Caco-2 (cell line): ENCODE data around the gene FAM83F. TPM values are rescaled to one million over a fixed set of nuclear protein-coding genes. Genes with fewer than 3 reads are reported as not detected.

Source experiments
- BruUV-seq: library from RNA; stranded (reverse); fragments of 400-500 nt; replicated peaks from 2 replicates; lab custom pipeline; 2021; lab: Mats Ljungman, UMichigan
- CTCF ChIA-PET: fragments of 300-600 bp; sonication (Branson Sonifier 250); formaldehyde crosslinking; loops from one replicate; lab custom pipeline; 2022; ENCODE audit warnings: antibody characterized with exemption; lab: Charles Lee
- POLR2A ChIA-PET: fragments of 300-600 bp; sonication (Branson Sonifier 250); formaldehyde crosslinking; loops from one replicate; lab custom pipeline; 2022; ENCODE audit warnings: antibody characterized with exemption; lab: Charles Lee
- DNase-seq, 2 experiments: peaks; one replicate each; pipeline versions ENCODE4 v3.0.0 to v3.0.0-alpha.2; 2020 to 2022
- H3K27me3 ChIP-seq: replicated peaks from 2 replicates; pipeline ENCODE4 v1.6.0; 2011; ENCODE audit warnings: low read length; ENCODE audit not compliant: control insufficient read depth, insufficient read depth
- H3K36me3 ChIP-seq: 2 replicates; pipeline ENCODE4 v1.5.1; 2011; ENCODE audit warnings: low read length; ENCODE audit not compliant: control insufficient read depth, insufficient read depth
- H3K4me1 ChIP-seq: fragments of 250-450 bp; sonication (Bioruptor Pico); 2 replicates; pipeline ENCODE4 v1.5.1; 2020; ENCODE audit warnings: mild to moderate bottlenecking
- H3K4me3 ChIP-seq: 2 replicates; pipeline ENCODE4 v1.5.1; 2011; ENCODE audit warnings: low read depth, mild to moderate bottlenecking, control low read depth, low read length
- H3K9me3 ChIP-seq: fragments of 250-450 bp; sonication (Bioruptor Pico); 2 replicates; pipeline ENCODE4 v1.5.1; 2020; ENCODE audit warnings: mild to moderate bottlenecking, moderate library complexity
- H3K27ac Mint-ChIP-seq: one replicate; pipeline ENCODE4 v1.8.0; 2022; ENCODE audit warnings: mixed read lengths; ENCODE audit not compliant: unreplicated experiment
- H3K27me3 Mint-ChIP-seq: one replicate; pipeline ENCODE4 v1.8.0; 2022; ENCODE audit warnings: mixed read lengths; ENCODE audit not compliant: insufficient read depth, unreplicated experiment
- H3K36me3 Mint-ChIP-seq: one replicate; pipeline ENCODE4 v1.8.0; 2022; ENCODE audit warnings: mild to moderate bottlenecking, mixed read lengths; ENCODE audit not compliant: insufficient read depth, unreplicated experiment
- H3K4me1 Mint-ChIP-seq: one replicate; pipeline ENCODE4 v1.8.0; 2022; ENCODE audit warnings: low read depth, mixed read lengths; ENCODE audit not compliant: unreplicated experiment
- H3K4me3 Mint-ChIP-seq: one replicate; pipeline ENCODE4 v1.8.0; 2022; ENCODE audit warnings: mild to moderate bottlenecking, moderate library complexity, mixed read lengths; ENCODE audit not compliant: unreplicated experiment
- H3K9me3 Mint-ChIP-seq: one replicate; pipeline ENCODE4 v1.8.0; 2022; ENCODE audit warnings: mixed read lengths; ENCODE audit not compliant: unreplicated experiment
- CTCF ChIP-seq, 2 experiments: fragments of 200-600 bp in 1 of 2; IDR thresholded peaks; 1 replicate in 1 of 2; 2 replicates in 1 of 2; pipeline versions ENCODE4 v1.5.1 to v1.8.0; 2011 to 2022; ENCODE audit warnings: antibody characterized with exemption in 1 of 2, control low read depth in 1 of 2, inconsistent platforms in 1 of 2, low read depth in 1 of 2, low read length in 1 of 2, mild to moderate bottlenecking in 1 of 2, moderate library complexity in 1 of 2; ENCODE audit not compliant: insufficient read depth in 1 of 2, severe bottlenecking in 1 of 2, unreplicated experiment in 1 of 2
- intact Hi-C: fragments of 100-400 bp; cut with micrococcal nuclease; formaldehyde crosslinking; loops from one replicate; pipeline ENCODE4 v1.10.0; 2022; ENCODE audit not compliant: unreplicated experiment
- total RNA-seq: library from RNA; stranded (reverse); gene quantifications from 2 replicates; pipeline ENCODE4 v1.2.3, GENCODE V29; 2022

FAM83F gene
- total RNA-seq, 1 experiment from 2014 or later = 20.0 TPM

GRCh38 chr22:40046126-40046525, 51.4 kb downstream of the FAM83F start:
- H3K4me1 Mint-ChIP-seq = no peaks in the 10 kb centered on the region
- H3K27ac Mint-ChIP-seq = no peak overlapping the region
- H3K27me3 Mint-ChIP-seq = peaks cover 6% of the 10 kb centered on the region
- Histone ChIP-seq H3K4me3 (peak overlapping the region; percentile 53), H3K9me3 (no peaks in the 10 kb centered on the region), H3K27me3 (no peaks in the 10 kb centered on the region), H3K4me1 (no peaks in the 10 kb centered on the region; the same call in 1 of the 2 replicates), H3K36me3 (no peaks in the 10 kb centered on the region)
- ChIA-PET CTCF (no interaction called here), POLR2A (interaction anchor here (0.6 kb wide), 1 partner anchor 145 kb away, joined by 7 read pairs; no protein-coding TSS in a partner anchor)
- intact Hi-C loops = no loop called here
- no peaks in the 10 kb centered on the region for H3K9me3 Mint-ChIP-seq
- H3K36me3 Mint-ChIP-seq = peaks cover 10% of the 10 kb centered on the region
- BruUV-seq = TSS peak; percentile 48
- no peak for DNase-seq
- no peak for TF ChIP-seq CTCF (IDR thresholded peaks at IDR 0.05; ENCODE audit: insufficient read depth in 1 of 2, low read depth in 1 of 2, low read length in 1 of 2, severe bottlenecking in 1 of 2, unreplicated experiment in 1 of 2)
- peak overlapping the region; percentile 66 for H3K4me3 Mint-ChIP-seq

GRCh38 chr22:40050258-40050657, 55.5 kb downstream of the FAM83F start:
- no peaks in the 10 kb centered on the region for H3K4me1 Mint-ChIP-seq
- CTCF ChIA-PET = interaction anchor here (0.5 kb wide), 1 partner anchor 500 kb away, joined by 4 read pairs; no protein-coding TSS in a partner anchor
- TF ChIP-seq CTCF (IDR thresholded peaks at IDR 0.05; ENCODE audit: insufficient read depth in 1 of 2, low read depth in 1 of 2, low read length in 1 of 2, severe bottlenecking in 1 of 2, unreplicated experiment in 1 of 2) = no peak
- no peaks in the 10 kb centered on the region for H3K9me3 ChIP-seq
- intact Hi-C loops = no loop called here
- no peak overlapping the region for H3K4me3 Mint-ChIP-seq
- no peaks in the 10 kb centered on the region for H3K36me3 Mint-ChIP-seq
- no peak overlapping the region for H3K4me3 ChIP-seq
- no peak for DNase-seq
- no peaks in the 10 kb centered on the region for H3K27me3 ChIP-seq
- no peaks in the 10 kb centered on the region for H3K4me1 ChIP-seq
- H3K27ac Mint-ChIP-seq = no peak overlapping the region
- peaks cover 6% of the 10 kb centered on the region for H3K27me3 Mint-ChIP-seq
- POLR2A ChIA-PET = no interaction called here
- no TSS peak for BruUV-seq
- H3K36me3 ChIP-seq = no peaks in the 10 kb centered on the region
- H3K9me3 Mint-ChIP-seq = no peaks in the 10 kb centered on the region

- no peak overlapping the region for H3K4me3 Mint-ChIP-seq
- CTCF ChIA-PET = no interaction called here
- BruUV-seq = no TSS peak
These were observed 56.6 kb downstream of the FAM83F start for GRCh38 chr22:40051322-40051721.

More at GRCh38 chr22:40051322-40051721, 56.6 kb downstream of the FAM83F start:
- no peak for TF ChIP-seq CTCF (IDR thresholded peaks at IDR 0.05; ENCODE audit: insufficient read depth in 1 of 2, low read depth in 1 of 2, low read length in 1 of 2, severe bottlenecking in 1 of 2, unreplicated experiment in 1 of 2)
- H3K27me3 Mint-ChIP-seq = peaks cover 6% of the 10 kb centered on the region
- Histone ChIP-seq H3K36me3 (no peaks in the 10 kb centered on the region), H3K4me3 (no peak overlapping the region), H3K9me3 (no peaks in the 10 kb centered on the region), H3K27me3 (no peaks in the 10 kb centered on the region), H3K4me1 (no peaks in the 10 kb centered on the region)
- H3K27ac Mint-ChIP-seq = peak overlapping the region; percentile 13
- H3K9me3 Mint-ChIP-seq = no peaks in the 10 kb centered on the region
- intact Hi-C loops = no loop called here
- H3K4me1 Mint-ChIP-seq = no peaks in the 10 kb centered on the region
- no peak for DNase-seq
- H3K36me3 Mint-ChIP-seq = no peaks in the 10 kb centered on the region
- POLR2A ChIA-PET = no interaction called here
